HG02970 (cell line): ENCODE measurements around the gene KCTD2.

Experiments used
- ATAC-seq: cut with Tn5 transposase; IDR thresholded peaks from one replicate; pipeline ENCODE4 v1.9.1; 2021; ENCODE audit warnings: mild to moderate bottlenecking, moderate library complexity, moderate number of reproducible peaks; ENCODE audit not compliant: unreplicated experiment, low FRiP score

Gene KCTD2

GRCh38 chr17:75093548-75094158 lies 46.6 kb downstream of the KCTD2 start:
- no peak for ATAC-seq

- no peak for ATAC-seq
Measured at GRCh38 chr17:75094871-75095399, 47.9 kb downstream of the KCTD2 start.

- no peak for ATAC-seq
Measured at GRCh38 chr17:75096082-75096625, 49.1 kb downstream of the KCTD2 start.

- no peak for ATAC-seq
Measured at GRCh38 chr17:75097865-75098264, 50.8 kb downstream of the KCTD2 start.

GRCh38 chr17:75098861-75099260 lies 51.8 kb downstream of the KCTD2 start:
- ATAC-seq = no peak

GRCh38 chr17:75099881-75100595 lies 53.0 kb downstream of the KCTD2 start:
- no peak for ATAC-seq

- no peak for ATAC-seq
Measured at GRCh38 chr17:75102385-75102821, 55.4 kb downstream of the KCTD2 start.

GRCh38 chr17:75103601-75104554 lies 56.9 kb downstream of the KCTD2 start:
- ATAC-seq = no peak

- ATAC-seq = no peak
Measured at GRCh38 chr17:75105126-75106080, 58.4 kb downstream of the KCTD2 start.

- ATAC-seq = no peak
Measured at GRCh38 chr17:75108193-75108592, 61.2 kb downstream of the KCTD2 start.

- no peak for ATAC-seq
Measured at GRCh38 chr17:75109046-75109406, 62.0 kb downstream of the KCTD2 start.

GRCh38 chr17:75109407-75110233 lies 62.6 kb downstream of the KCTD2 start, which contains the start of gene ARMC7:
Gene ARMC7 (plus strand): TSS chr17:75109969. CDS start chr17:75110289, 320 bp downstream.
- no peak for ATAC-seq

- no peak for ATAC-seq
Measured at GRCh38 chr17:75110234-75110937, 63.4 kb downstream of the KCTD2 start.

- no peak for ATAC-seq
Measured at GRCh38 chr17:75111777-75112335, 64.8 kb downstream of the KCTD2 start.

- no peak for ATAC-seq
Measured at GRCh38 chr17:75113798-75114551, 67.0 kb downstream of the KCTD2 start.

- ATAC-seq = no peak
Measured at GRCh38 chr17:75114552-75115314, 67.7 kb downstream of the KCTD2 start.
